Urinary bladder (tissue), 4 donors: ENCODE data around the gene C5orf63. TPM values are rescaled to one million over a fixed set of nuclear protein-coding genes. Genes with fewer than 3 reads are reported as not detected.
A peak's percentile ranks its signal among the peaks of the same experiment; 100 is the strongest.
"Not testable (repeated sequence)": the region's sequence is repeated elsewhere in the genome, so short reads cannot be mapped to it uniquely, and the experiment has no call there.

ENCODE experiments used
- DNase-seq: peaks from one replicate; pipeline ENCODE4 v3.0.0-alpha.2; 2015; ENCODE audit errors: extremely low spot score
- H3K27ac ChIP-seq: one replicate; pipeline ENCODE4 v1.5.1; 2013; ENCODE audit warnings: low read depth, mild to moderate bottlenecking, moderate library complexity
- H3K36me3 ChIP-seq: one replicate; pipeline ENCODE4 v1.6.1; 2013; ENCODE audit warnings: mild to moderate bottlenecking, moderate library complexity; ENCODE audit not compliant: insufficient read depth
- H3K4me1 ChIP-seq: one replicate; pipeline ENCODE4 v1.6.1; 2013; ENCODE audit warnings: mild to moderate bottlenecking, moderate library complexity; ENCODE audit not compliant: insufficient read depth
- H3K4me3 ChIP-seq: one replicate; pipeline ENCODE4 v1.5.1; 2013; ENCODE audit warnings: low read depth, low read length
- WGBS: extraction: QIAGEN DNeasy Blood & Tissue Kit; methylation state at CpG from one replicate; pipeline ENCODE4 v1.1.7; 2013; 5-methylcytosine and 5-hydroxymethylcytosine counted together
- polyA plus RNA-seq: library from polyadenylated mRNA; stranded (reverse); fragments of 200-250 nt; gene quantifications from one replicate; pipeline ENCODE4 v1.2.3, GENCODE V29; 2013
- total RNA-seq: library from RNA; depleted of rRNA; stranded (reverse); fragments of >200 nt; gene quantifications from one replicate; pipeline ENCODE4 v1.2.3, GENCODE V29; 2014
- donor health status: healthy with polysubstance abuse.
- donor health status: healthy.

The C5orf63 gene
- total RNA-seq, result 6.4 TPM
- polyA plus RNA-seq, result 1.2 TPM

- H3K36me3 ChIP-seq, result no peaks in the 10 kb centered on the region
Observed at GRCh38 chr5:127072861-127073846, at the start of gene C5orf63. Gene C5orf63, minus strand, starts transcription at chr5:127073502. Its CDS starts 14,507 bp downstream, at chr5:127058995.

GRCh38 chr5:127112347-127112864 lies 39.1 kb upstream of the C5orf63 start:
- WGBS, result 92% methylated on average over 3 of the region's 3 CpGs
- DNase-seq, result no peak

More at GRCh38 chr5:127072861-127073846, at the start of gene C5orf63:
- DNase-seq, result no peak
- Histone ChIP-seq H3K27ac (no peak within 1 kb of the TSS), H3K4me1 (peaks cover 2% of the 10 kb centered on the region), H3K4me3 (peak within 1 kb of the TSS; percentile 50)
- 27% methylated on average over 56 of the region's 56 CpGs for WGBS

GRCh38 chr5:127111112-127111511 lies 37.8 kb upstream of the C5orf63 start:
- 75% methylated on average over 2 of the region's 2 CpGs for WGBS
- DNase-seq, result no peak
- no peak overlapping the region for H3K27ac ChIP-seq
- no peak overlapping the region for H3K4me3 ChIP-seq
- H3K36me3 ChIP-seq, result no peaks in the 10 kb centered on the region
- H3K4me1 ChIP-seq, result no peaks in the 10 kb centered on the region

More at GRCh38 chr5:127112347-127112864, 39.1 kb upstream of the C5orf63 start:
- Histone ChIP-seq H3K36me3 (no peaks in the 10 kb centered on the region), H3K4me3 (no peak overlapping the region), H3K27ac (no peak overlapping the region), H3K4me1 (no peaks in the 10 kb centered on the region)

- 82% methylated on average over 9 of the region's 9 CpGs for WGBS
Observed at GRCh38 chr5:127108624-127109260, 35.4 kb upstream of the C5orf63 start.

GRCh38 chr5:127101935-127102334 lies 28.6 kb upstream of the C5orf63 start:
- no peaks in the 10 kb centered on the region for H3K36me3 ChIP-seq
- H3K27ac ChIP-seq, result no peak overlapping the region
- H3K4me1 ChIP-seq, result no peaks in the 10 kb centered on the region
- H3K4me3 ChIP-seq, result no peak overlapping the region
- DNase-seq, result no peak

More at GRCh38 chr5:127108624-127109260, 35.4 kb upstream of the C5orf63 start:
- H3K36me3 ChIP-seq, H3K4me1 ChIP-seq, H3K27ac ChIP-seq, DNase-seq, H3K4me3 ChIP-seq: not testable (repeated sequence)

GRCh38 chr5:127101533-127101932 lies 28.2 kb upstream of the C5orf63 start:
- no peaks in the 10 kb centered on the region for H3K4me1 ChIP-seq
- DNase-seq, result no peak
- H3K36me3 ChIP-seq, result no peaks in the 10 kb centered on the region
- no peak overlapping the region for H3K4me3 ChIP-seq
- WGBS, result 69% methylated on average over 2 of the region's 2 CpGs
- no peak overlapping the region for H3K27ac ChIP-seq

GRCh38 chr5:127098241-127098640 lies 24.9 kb upstream of the C5orf63 start:
- no peak overlapping the region for H3K27ac ChIP-seq
- DNase-seq, result no peak
- no peaks in the 10 kb centered on the region for H3K36me3 ChIP-seq
- no peaks in the 10 kb centered on the region for H3K4me1 ChIP-seq
- H3K4me3 ChIP-seq, result no peak overlapping the region
- 59% methylated on average over 3 of the region's 3 CpGs for WGBS

- H3K36me3 ChIP-seq, result no peaks in the 10 kb centered on the region
- no peak overlapping the region for H3K27ac ChIP-seq
- no peak overlapping the region for H3K4me3 ChIP-seq
- H3K4me1 ChIP-seq, result no peaks in the 10 kb centered on the region
- DNase-seq, result no peak
- WGBS, result 53% methylated on average over 3 of the region's 3 CpGs
Observed at GRCh38 chr5:127097278-127097677, 24.0 kb upstream of the C5orf63 start.

- no peaks in the 10 kb centered on the region for H3K36me3 ChIP-seq
- no peaks in the 10 kb centered on the region for H3K4me1 ChIP-seq
- no peak overlapping the region for H3K27ac ChIP-seq
- WGBS, result 70% methylated on average over 9 of the region's 9 CpGs
- no peak overlapping the region for H3K4me3 ChIP-seq
- no peak for DNase-seq
Observed at GRCh38 chr5:127096328-127096993, 23.2 kb upstream of the C5orf63 start.

- no peak overlapping the region for H3K4me3 ChIP-seq
- no peaks in the 10 kb centered on the region for H3K4me1 ChIP-seq
- WGBS, result 81% methylated on average over 2 of the region's 2 CpGs
- no peak for DNase-seq
- no peak overlapping the region for H3K27ac ChIP-seq
- no peaks in the 10 kb centered on the region for H3K36me3 ChIP-seq
Observed at GRCh38 chr5:127094161-127094814, 21.0 kb upstream of the C5orf63 start.

GRCh38 chr5:127092690-127093089 lies 19.4 kb upstream of the C5orf63 start:
- H3K4me1 ChIP-seq, result no peaks in the 10 kb centered on the region
- no peak overlapping the region for H3K4me3 ChIP-seq
- WGBS, result 50% methylated on average over 3 of the region's 3 CpGs
- no peak overlapping the region for H3K27ac ChIP-seq
- no peak for DNase-seq
- no peaks in the 10 kb centered on the region for H3K36me3 ChIP-seq

- Histone ChIP-seq H3K4me3 (no peak overlapping the region), H3K4me1 (no peaks in the 10 kb centered on the region), H3K27ac (no peak overlapping the region), H3K36me3 (no peaks in the 10 kb centered on the region)
- no peak for DNase-seq
Observed at GRCh38 chr5:127089191-127089590, 15.9 kb upstream of the C5orf63 start.

GRCh38 chr5:127088251-127088650 lies 14.9 kb upstream of the C5orf63 start:
- Histone ChIP-seq H3K36me3 (no peaks in the 10 kb centered on the region), H3K4me3 (no peak overlapping the region), H3K4me1 (no peaks in the 10 kb centered on the region), H3K27ac (no peak overlapping the region)
- WGBS, result 70% methylated on average over 1 of the region's 1 CpG
- DNase-seq, result no peak
